AG09309 (cell line): ENCODE results near the gene SPSB4.

Experiments used
- DNase-seq: peaks from one replicate; pipeline ENCODE4 v3.0.0-alpha.2; 2010; ENCODE audit warnings: low read depth
- H3K4me3 ChIP-seq: 2 replicates; pipeline ENCODE4 v1.5.1; 2011; ENCODE audit warnings: mild to moderate bottlenecking, low read depth, low read length, moderate library complexity; ENCODE audit not compliant: control insufficient read depth
- CTCF ChIP-seq: IDR thresholded peaks from 2 replicates; pipeline ENCODE4 v1.5.1; 2011; ENCODE audit warnings: mild to moderate bottlenecking, low read depth, low read length, inconsistent platforms; ENCODE audit not compliant: insufficient read depth, control insufficient read depth; ENCODE audit errors: missing control alignments

Gene SPSB4

GRCh38 chr3:141050576-141051442, at the start of gene SPSB4:
TSS of gene SPSB4 (plus strand) at chr3:141051347. CDS start at chr3:141066105, 14,758 bp downstream.
- DNase-seq, result no peak
- TF ChIP-seq CTCF, result no peak
- H3K4me3 ChIP-seq, result no peak within 1 kb of the TSS; the same call in 1 of the 2 replicates

GRCh38 chr3:141006344-141006743, 44.8 kb upstream of the SPSB4 start:
- TF ChIP-seq CTCF, result no peak
- no peak for DNase-seq
- H3K4me3 ChIP-seq, result no peak overlapping the region

- no peak for TF ChIP-seq CTCF
- no peak overlapping the region for H3K4me3 ChIP-seq
- DNase-seq, result no peak
Measured at GRCh38 chr3:141009496-141009895, 41.7 kb upstream of the SPSB4 start.

DNA sequence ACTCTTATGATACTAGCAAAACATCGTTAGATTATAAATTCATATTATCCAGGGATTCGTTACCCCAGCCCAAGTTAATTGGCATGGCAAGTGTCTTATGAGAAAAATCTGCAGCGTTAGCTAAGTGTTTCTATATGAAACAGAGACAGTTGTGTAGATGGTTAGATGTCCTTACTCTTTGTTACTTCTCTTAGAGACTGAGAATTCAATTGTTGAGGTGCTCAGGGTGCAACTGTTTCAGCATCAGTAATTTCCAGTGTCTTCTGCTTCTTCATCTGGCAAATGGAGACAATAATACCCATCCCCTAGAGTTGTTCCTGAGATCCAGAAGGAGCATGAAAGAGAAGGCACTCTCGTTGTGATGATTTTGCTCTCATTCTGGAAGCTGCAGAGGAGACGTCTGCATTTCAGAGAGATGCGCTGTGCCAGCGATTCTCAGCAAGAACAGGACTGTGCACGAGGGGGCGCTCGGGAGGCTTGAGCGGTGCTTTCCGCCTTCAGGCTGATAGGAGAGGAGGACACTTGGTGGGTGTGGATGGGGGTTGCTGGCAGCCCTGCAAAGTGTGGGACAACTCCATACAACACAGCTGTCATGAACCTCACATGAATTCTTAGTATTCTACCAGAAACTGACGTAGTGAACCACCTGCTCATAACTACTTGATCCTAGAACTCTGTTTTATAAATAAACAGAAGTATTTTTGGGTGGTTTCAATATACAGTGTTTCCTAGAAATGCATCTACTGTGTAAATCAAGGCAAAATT, 39.7 kb upstream of the SPSB4 start:
- TF ChIP-seq CTCF, result peak; percentile 93
- no peak for DNase-seq
- no peak overlapping the region for H3K4me3 ChIP-seq

DNA sequence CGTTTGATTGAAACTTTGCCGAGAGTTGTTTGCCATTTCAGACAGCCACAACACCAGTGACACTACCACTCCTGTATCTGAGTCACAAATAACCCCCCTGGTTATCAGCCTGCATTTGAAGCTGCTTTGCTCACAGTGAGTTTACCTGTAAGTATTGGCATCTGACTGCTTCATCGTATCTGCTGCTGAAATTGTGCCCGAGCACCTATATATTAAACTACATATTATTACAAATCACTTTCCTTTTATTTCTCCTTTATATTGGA, 39.2 kb upstream of the SPSB4 start:
- TF ChIP-seq CTCF, result no peak
- no peak overlapping the region for H3K4me3 ChIP-seq
- DNase-seq, result no peak

DNA sequence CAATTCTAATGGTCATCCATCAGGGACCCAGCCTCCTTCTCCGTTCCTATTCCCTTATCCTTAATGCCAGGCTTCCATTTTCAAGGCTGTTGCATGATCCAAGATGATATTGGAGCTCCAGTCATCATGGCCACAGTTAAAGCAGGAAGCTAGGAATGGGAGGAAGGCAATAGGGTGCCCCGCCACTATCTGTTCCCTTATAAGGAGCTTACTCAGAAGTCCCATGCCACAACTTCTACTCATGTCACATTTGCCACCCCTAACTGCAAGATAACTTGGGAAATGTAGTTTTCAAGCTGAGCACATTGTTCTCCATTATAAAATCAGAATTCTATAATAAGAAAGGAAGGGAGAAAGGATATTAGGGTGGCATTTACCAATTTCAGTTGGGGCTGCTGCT, 38.6 kb upstream of the SPSB4 start:
- no peak for DNase-seq
- H3K4me3 ChIP-seq, result no peak overlapping the region
- no peak for TF ChIP-seq CTCF
